WTC11 (cell line): ENCODE data around the gene TANGO2. TPM values are rescaled to one million over a fixed set of nuclear protein-coding genes. Genes with fewer than 3 reads are reported as not detected.

Experiments used
- ATAC-seq: fragments of 200-7000 bp; cut with Tn5 transposase; 2 replicates; pipeline ENCODE4 v1.10.0; 2021; ENCODE audit warnings: mild to moderate bottlenecking, moderate library complexity
- CTCF ChIA-PET: fragments of 300-600 bp; sonication (Branson Sonifier 250); formaldehyde crosslinking; loops from one replicate; lab custom pipeline; 2021; ENCODE audit warnings: antibody characterized with exemption; lab: Charles Lee
- POLR2A ChIA-PET: fragments of 350-600 bp; sonication (Branson Sonifier 250); formaldehyde crosslinking; loops from one replicate; lab custom pipeline; 2021; ENCODE audit warnings: antibody characterized with exemption; lab: Charles Lee
- DNase-seq: peaks from one replicate; pipeline ENCODE4 v3.0.0; 2021; ENCODE audit warnings: low spot score
- H3K27ac Mint-ChIP-seq: 2 replicates; pipeline ENCODE4 v1.8.0; 2021; ENCODE audit warnings: mixed read lengths
- H3K27me3 Mint-ChIP-seq: 2 replicates; pipeline ENCODE4 v1.8.0; 2021; ENCODE audit warnings: low read depth, mild to moderate bottlenecking, moderate library complexity, mixed read lengths
- H3K36me3 Mint-ChIP-seq: 2 replicates; pipeline ENCODE4 v1.8.0; 2021; ENCODE audit warnings: mixed read lengths
- H3K4me1 Mint-ChIP-seq: 2 replicates; pipeline ENCODE4 v1.8.0; 2022; ENCODE audit warnings: mixed read lengths
- H3K4me3 Mint-ChIP-seq: 2 replicates; pipeline ENCODE4 v1.8.0; 2021; ENCODE audit warnings: mild to moderate bottlenecking, moderate library complexity, mixed read lengths
- H3K9me3 Mint-ChIP-seq: 2 replicates; pipeline ENCODE4 v1.8.0; 2021; ENCODE audit warnings: mixed read lengths
- ATF1 ChIP-seq: sonication (generic); formaldehyde crosslinking; IDR thresholded peaks from 2 replicates; pipeline ENCODE4 v1.8.1; 2023; ENCODE audit warnings: mild to moderate bottlenecking, moderate library complexity, missing genetic modification reagents
- ATF6 ChIP-seq: sonication (generic); formaldehyde crosslinking; IDR thresholded peaks from 2 replicates; pipeline ENCODE4 v1.8.1; 2023; ENCODE audit warnings: mild to moderate bottlenecking, missing genetic modification reagents
- CBFB ChIP-seq: sonication (generic); formaldehyde crosslinking; IDR thresholded peaks from 2 replicates; pipeline ENCODE4 v1.8.1; 2022; ENCODE audit warnings: mild to moderate bottlenecking, low read depth, missing genetic modification reagents
- E2F4 ChIP-seq: sonication (generic); formaldehyde crosslinking; IDR thresholded peaks from 2 replicates; pipeline ENCODE4 v1.8.1; 2022; ENCODE audit warnings: low read depth, mild to moderate bottlenecking, moderate library complexity, missing genetic modification reagents, borderline replicate concordance
- ERG ChIP-seq: fragments of 250-450 bp; sonication (Bioruptor Pico); IDR thresholded peaks from 2 replicates; pipeline ENCODE4 v1.8.0; 2021; ENCODE audit warnings: mild to moderate bottlenecking
- GRHL2 ChIP-seq: fragments of 250-450 bp; sonication (Bioruptor Pico); IDR thresholded peaks from 2 replicates; pipeline ENCODE4 v1.8.0; 2022; ENCODE audit warnings: mild to moderate bottlenecking, moderate library complexity; ENCODE audit not compliant: insufficient replicate concordance, severe bottlenecking
- NFATC4 ChIP-seq: fragments of 250-450 bp; sonication (Bioruptor Pico); IDR thresholded peaks from 2 replicates; pipeline ENCODE4 v1.9.0; 2021; ENCODE audit warnings: mild to moderate bottlenecking
- OVOL2 ChIP-seq: fragments of 250-450 bp; sonication (Bioruptor Pico); IDR thresholded peaks from 2 replicates; pipeline ENCODE4 v1.9.0; 2021; ENCODE audit warnings: mild to moderate bottlenecking, borderline replicate concordance
- RORB ChIP-seq: fragments of 250-450 bp; sonication (Bioruptor Pico); IDR thresholded peaks from 2 replicates; pipeline ENCODE4 v1.9.0; 2021; ENCODE audit warnings: mild to moderate bottlenecking
- SP1 ChIP-seq: sonication (generic); formaldehyde crosslinking; conservative IDR thresholded peaks from 2 replicates; pipeline ENCODE4 v1.8.1; 2022; ENCODE audit warnings: missing genetic modification reagents
- TCF7 ChIP-seq: sonication (generic); formaldehyde crosslinking; IDR thresholded peaks from 2 replicates; pipeline ENCODE4 v1.8.0; 2022; ENCODE audit warnings: mild to moderate bottlenecking, low read depth, missing genetic modification reagents, moderate library complexity
- USF2 ChIP-seq: sonication (generic); formaldehyde crosslinking; IDR thresholded peaks from 2 replicates; pipeline ENCODE4 v1.8.1; 2023; ENCODE audit warnings: mild to moderate bottlenecking, missing genetic modification reagents, moderate library complexity
- ZMAT4 ChIP-seq: fragments of 250-450 bp; sonication (Bioruptor Pico); IDR thresholded peaks from 2 replicates; pipeline ENCODE4 v1.9.0; 2021; ENCODE audit warnings: mild to moderate bottlenecking
- ZNF138 ChIP-seq: sonication (generic); formaldehyde crosslinking; conservative IDR thresholded peaks from 2 replicates; pipeline ENCODE4 v1.8.1; 2022; ENCODE audit warnings: mild to moderate bottlenecking, moderate library complexity, missing genetic modification reagents
- ZNF281 ChIP-seq: sonication (generic); formaldehyde crosslinking; IDR thresholded peaks from 2 replicates; pipeline ENCODE4 v1.8.0; 2023; ENCODE audit warnings: mild to moderate bottlenecking, missing genetic modification reagents
- ZNF423 ChIP-seq: fragments of 250-450 bp; sonication (Bioruptor Pico); IDR thresholded peaks from 2 replicates; pipeline ENCODE4 v2.1.2; 2022; ENCODE audit warnings: mild to moderate bottlenecking, moderate library complexity
- total RNA-seq: library from RNA; stranded (reverse); gene quantifications from 3 replicates; pipeline ENCODE4 v1.2.3, GENCODE V29; 2021
- TF ChIP-seq, protein P1 (sequence below): sonication (generic); formaldehyde crosslinking; IDR thresholded peaks from 2 replicates; pipeline ENCODE4 v1.8.0; 2022; ENCODE audit warnings: mild to moderate bottlenecking, missing genetic modification reagents
- TF ChIP-seq, protein P2 (sequence below): sonication (generic); formaldehyde crosslinking; IDR thresholded peaks from 2 replicates; pipeline ENCODE4 v1.8.0; 2022; ENCODE audit warnings: mild to moderate bottlenecking, missing genetic modification reagents
- TF ChIP-seq, protein P3 (sequence below): fragments of 250-450 bp; sonication (Bioruptor Pico); IDR thresholded peaks from 2 replicates; pipeline ENCODE4 v1.9.0; 2021; ENCODE audit warnings: mild to moderate bottlenecking

TANGO2 gene
- total RNA-seq, 1 experiment from 2014 or later: 14.8 TPM

DNA sequence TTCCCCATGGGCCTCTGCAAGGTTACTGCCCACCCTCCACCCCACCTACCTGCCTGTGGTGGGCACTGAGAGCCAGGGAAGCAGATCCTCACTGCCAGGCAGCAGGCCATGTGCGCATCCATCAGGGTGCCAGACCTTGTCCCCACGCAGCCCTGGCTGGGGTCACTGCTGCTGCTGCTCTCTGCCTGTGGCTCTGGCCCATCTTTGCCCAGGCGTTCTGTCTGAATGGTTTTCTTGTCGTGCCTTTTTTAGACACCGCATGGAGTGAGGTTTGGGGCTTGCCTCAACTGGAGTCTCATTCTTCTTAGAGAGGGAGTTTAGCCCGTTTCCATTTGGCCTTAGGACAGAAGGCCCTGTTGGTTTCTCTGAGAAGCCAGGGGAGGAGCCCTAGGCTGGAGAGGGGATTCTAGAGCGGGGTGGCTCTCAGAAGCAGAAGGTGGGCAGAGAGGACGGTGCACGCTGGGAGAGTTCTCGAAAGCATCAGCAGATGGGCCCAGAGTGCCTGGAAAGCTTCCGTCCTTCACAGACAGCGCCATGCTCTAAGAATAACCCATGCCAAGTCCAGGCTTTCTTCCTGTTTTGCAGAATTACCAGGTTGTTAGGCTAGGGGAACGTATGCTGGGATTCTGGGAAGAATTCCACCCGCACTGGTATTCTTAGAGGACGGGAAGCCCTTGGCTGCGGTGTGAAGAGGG lies 8.1 kb downstream of the TANGO2 start:
- H3K36me3 Mint-ChIP-seq: no peaks in the 10 kb centered on the region
- no peak overlapping the region for H3K27ac Mint-ChIP-seq
- H3K4me1 Mint-ChIP-seq: 0 out of 2 replicates have a peak, but pooled peaks cover 4% of the 10 kb centered on the region
- DNase-seq (no peak), ATAC-seq (no peak)
- H3K27me3 Mint-ChIP-seq: no peaks in the 10 kb centered on the region; the same call in 1 of the 2 replicates
- no peak overlapping the region for H3K4me3 Mint-ChIP-seq
- CTCF ChIA-PET: interaction anchor here (0.6 to 1.2 kb wide), 2 partner anchors 9 to 66 kb away, joined by 3 to 5 read pairs; no protein-coding TSS in a partner anchor
- TF ChIP-seq, protein P1, sequence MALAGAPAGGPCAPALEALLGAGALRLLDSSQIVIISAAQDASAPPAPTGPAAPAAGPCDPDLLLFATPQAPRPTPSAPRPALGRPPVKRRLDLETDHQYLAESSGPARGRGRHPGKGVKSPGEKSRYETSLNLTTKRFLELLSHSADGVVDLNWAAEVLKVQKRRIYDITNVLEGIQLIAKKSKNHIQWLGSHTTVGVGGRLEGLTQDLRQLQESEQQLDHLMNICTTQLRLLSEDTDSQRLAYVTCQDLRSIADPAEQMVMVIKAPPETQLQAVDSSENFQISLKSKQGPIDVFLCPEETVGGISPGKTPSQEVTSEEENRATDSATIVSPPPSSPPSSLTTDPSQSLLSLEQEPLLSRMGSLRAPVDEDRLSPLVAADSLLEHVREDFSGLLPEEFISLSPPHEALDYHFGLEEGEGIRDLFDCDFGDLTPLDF (CRISPR knock-in tag): no peak
- no peak for TF ChIP-seq OVOL2 (CRISPR knock-in tag)
- TF ChIP-seq, protein P2, sequence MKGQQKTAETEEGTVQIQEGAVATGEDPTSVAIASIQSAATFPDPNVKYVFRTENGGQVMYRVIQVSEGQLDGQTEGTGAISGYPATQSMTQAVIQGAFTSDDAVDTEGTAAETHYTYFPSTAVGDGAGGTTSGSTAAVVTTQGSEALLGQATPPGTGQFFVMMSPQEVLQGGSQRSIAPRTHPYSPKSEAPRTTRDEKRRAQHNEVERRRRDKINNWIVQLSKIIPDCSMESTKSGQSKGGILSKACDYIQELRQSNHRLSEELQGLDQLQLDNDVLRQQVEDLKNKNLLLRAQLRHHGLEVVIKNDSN: no peak
- no peak for TF ChIP-seq ZNF423
- no peak for TF ChIP-seq ZNF138
- TF ChIP-seq ATF1 (CRISPR knock-in tag): no peak
- no peak for TF ChIP-seq RORB (CRISPR knock-in tag)
- TF ChIP-seq SP1 (CRISPR knock-in tag): no peak
- no peak for TF ChIP-seq CBFB (CRISPR knock-in tag)
- no peak for TF ChIP-seq USF2 (CRISPR knock-in tag)
- TF ChIP-seq, protein P3, sequence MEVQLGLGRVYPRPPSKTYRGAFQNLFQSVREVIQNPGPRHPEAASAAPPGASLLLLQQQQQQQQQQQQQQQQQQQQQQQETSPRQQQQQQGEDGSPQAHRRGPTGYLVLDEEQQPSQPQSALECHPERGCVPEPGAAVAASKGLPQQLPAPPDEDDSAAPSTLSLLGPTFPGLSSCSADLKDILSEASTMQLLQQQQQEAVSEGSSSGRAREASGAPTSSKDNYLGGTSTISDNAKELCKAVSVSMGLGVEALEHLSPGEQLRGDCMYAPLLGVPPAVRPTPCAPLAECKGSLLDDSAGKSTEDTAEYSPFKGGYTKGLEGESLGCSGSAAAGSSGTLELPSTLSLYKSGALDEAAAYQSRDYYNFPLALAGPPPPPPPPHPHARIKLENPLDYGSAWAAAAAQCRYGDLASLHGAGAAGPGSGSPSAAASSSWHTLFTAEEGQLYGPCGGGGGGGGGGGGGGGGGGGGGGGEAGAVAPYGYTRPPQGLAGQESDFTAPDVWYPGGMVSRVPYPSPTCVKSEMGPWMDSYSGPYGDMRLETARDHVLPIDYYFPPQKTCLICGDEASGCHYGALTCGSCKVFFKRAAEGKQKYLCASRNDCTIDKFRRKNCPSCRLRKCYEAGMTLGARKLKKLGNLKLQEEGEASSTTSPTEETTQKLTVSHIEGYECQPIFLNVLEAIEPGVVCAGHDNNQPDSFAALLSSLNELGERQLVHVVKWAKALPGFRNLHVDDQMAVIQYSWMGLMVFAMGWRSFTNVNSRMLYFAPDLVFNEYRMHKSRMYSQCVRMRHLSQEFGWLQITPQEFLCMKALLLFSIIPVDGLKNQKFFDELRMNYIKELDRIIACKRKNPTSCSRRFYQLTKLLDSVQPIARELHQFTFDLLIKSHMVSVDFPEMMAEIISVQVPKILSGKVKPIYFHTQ: no peak
- no peak for TF ChIP-seq E2F4 (CRISPR knock-in tag)
- no peak for TF ChIP-seq ZNF281 (CRISPR knock-in tag)
- H3K9me3 Mint-ChIP-seq: no peaks in the 10 kb centered on the region
- POLR2A ChIA-PET: no interaction called here

DNA sequence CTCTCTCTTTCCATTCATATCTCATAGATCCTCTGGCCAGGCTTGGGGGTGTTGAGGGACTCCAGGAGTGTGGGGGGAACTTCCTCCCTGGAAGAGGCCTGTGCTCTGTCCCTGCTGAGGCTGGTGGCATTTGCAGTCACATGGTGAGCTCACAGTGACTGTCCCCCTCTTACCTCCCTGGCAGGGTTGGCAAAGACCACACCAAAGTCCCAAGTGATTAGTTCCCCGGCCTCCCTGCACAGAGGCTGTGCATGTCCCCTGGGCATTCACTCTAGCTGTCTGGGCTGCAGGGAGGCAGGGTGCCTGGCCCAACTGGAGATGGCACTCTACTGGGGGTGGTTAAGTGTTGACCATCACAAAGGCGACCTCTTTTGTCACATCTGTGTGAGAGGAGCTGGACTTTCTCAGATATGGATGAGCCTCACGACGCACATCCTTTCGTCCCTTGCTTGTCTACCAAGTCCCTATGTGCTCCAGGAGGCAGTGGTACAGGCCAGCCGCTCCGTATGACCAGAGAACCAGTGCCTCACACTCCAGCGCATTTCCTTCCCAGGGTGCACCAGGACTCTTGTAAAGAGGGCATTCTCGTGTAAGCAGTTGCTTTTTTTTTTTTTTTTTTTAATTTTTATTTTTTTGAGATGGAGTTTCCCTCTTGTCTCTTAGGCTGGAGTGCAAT lies 8.8 kb downstream of the TANGO2 start:
- POLR2A ChIA-PET: interaction anchor here (0.7 kb wide), 1 partner anchor 18 kb away, joined by 6 read pairs; no protein-coding TSS in a partner anchor
- ATAC-seq: no peak
- 0 out of 2 replicates have a peak, but pooled peaks cover 4% of the 10 kb centered on the region for H3K4me1 Mint-ChIP-seq
- TF ChIP-seq ZMAT4 (no peak), ERG (CRISPR knock-in tag) (no peak), ATF6 (CRISPR knock-in tag) (no peak), TCF7 (CRISPR knock-in tag) (no peak), NFATC4 (CRISPR knock-in tag) (no peak), GRHL2 (CRISPR knock-in tag) (no peak)

More for the DNA sequence above, 8.8 kb downstream of the TANGO2 start:
- H3K27me3 Mint-ChIP-seq: no peaks in the 10 kb centered on the region; the same call in 1 of the 2 replicates
- H3K4me3 Mint-ChIP-seq: no peak overlapping the region
- DNase-seq: no peak
- no peaks in the 10 kb centered on the region for H3K9me3 Mint-ChIP-seq
- no peaks in the 10 kb centered on the region for H3K36me3 Mint-ChIP-seq
- H3K27ac Mint-ChIP-seq: peak overlapping the region; percentile 63; the same call in 1 of the 2 replicates
- CTCF ChIA-PET: interaction anchor here (0.6 to 1.2 kb wide), 2 partner anchors 9 to 67 kb away, joined by 3 to 5 read pairs; no protein-coding TSS in a partner anchor
